HL-60/S4 (cell line): ENCODE measurements around the gene CRB2.
"Not testable (repeated sequence)": the region's sequence is repeated elsewhere in the genome, so short reads cannot be mapped to it uniquely, and the experiment has no call there.

ENCODE experiments used
- in situ Hi-C: fragments of 300-500 bp; cut with MboI; formaldehyde crosslinking; loops from 2 replicates; pipeline ENCODE4 v1.14.3; 2022; ENCODE audit warnings: low sequenced_read_pairs

The CRB2 gene

GRCh38 chr9:123327697-123328100, 28.3 kb upstream of the CRB2 start:
- in situ Hi-C loops = no loop called here

GRCh38 chr9:123329329-123329955, 26.6 kb upstream of the CRB2 start:
- in situ Hi-C loops = no loop called here

- in situ Hi-C loops = no loop called here
These were observed 24.5 kb upstream of the CRB2 start for GRCh38 chr9:123331346-123332060.

GRCh38 chr9:123333058-123333669, 22.8 kb upstream of the CRB2 start:
- in situ Hi-C loops = not testable (repeated sequence)

GRCh38 chr9:123334639-123335038, 21.4 kb upstream of the CRB2 start:
- in situ Hi-C loops = no loop called here

GRCh38 chr9:123335193-123335985, 20.6 kb upstream of the CRB2 start:
- in situ Hi-C loops = no loop called here

- in situ Hi-C loops = no loop called here
These were observed 20.0 kb upstream of the CRB2 start for GRCh38 chr9:123335986-123336329.

- in situ Hi-C loops = no loop called here
These were observed 19.5 kb upstream of the CRB2 start for GRCh38 chr9:123336449-123336848.

- in situ Hi-C loops = no loop called here
These were observed 19.0 kb upstream of the CRB2 start for GRCh38 chr9:123336959-123337358.

- in situ Hi-C loops = no loop called here
These were observed 18.0 kb upstream of the CRB2 start for GRCh38 chr9:123337971-123338370.

GRCh38 chr9:123338710-123339665, 17.0 kb upstream of the CRB2 start:
- in situ Hi-C loops = no loop called here

- in situ Hi-C loops = loop anchor here (10.0 kb wide), 1 partner anchor 255 kb away; no protein-coding TSS in a partner anchor
These were observed 16.1 kb upstream of the CRB2 start for GRCh38 chr9:123339666-123340510.

- in situ Hi-C loops = loop anchor here (10.0 kb wide), 1 partner anchor 257 kb away; no protein-coding TSS in a partner anchor
These were observed 14.2 kb upstream of the CRB2 start for GRCh38 chr9:123341816-123342215.

GRCh38 chr9:123342247-123342646, 13.8 kb upstream of the CRB2 start:
- in situ Hi-C loops = loop anchor here (10.0 kb wide), 1 partner anchor 257 kb away; no protein-coding TSS in a partner anchor

GRCh38 chr9:123343443-123344191, 12.4 kb upstream of the CRB2 start:
- in situ Hi-C loops = loop anchor here (10.0 kb wide), 1 partner anchor 259 kb away; no protein-coding TSS in a partner anchor

- in situ Hi-C loops = loop anchor here (10.0 kb wide), 1 partner anchor 260 kb away; no protein-coding TSS in a partner anchor
These were observed 11.6 kb upstream of the CRB2 start for GRCh38 chr9:123344192-123344949.

GRCh38 chr9:123345567-123345955, 10.4 kb upstream of the CRB2 start:
- in situ Hi-C loops = loop anchor here (10.0 kb wide), 1 partner anchor 261 kb away; no protein-coding TSS in a partner anchor
